ENCODE data around the gene ARHGEF26.

Gene ARHGEF26

GRCh38 chr3:154105218-154105975 is 15.8 kb upstream of the ARHGEF26 start:
- DNase-seq (ENCODE audit: insufficient read length, low spot score) = no peak
- FAIRE-seq = no peak
- TF ChIP-seq CTCF (IDR thresholded peaks at IDR 0.05; ENCODE audit: insufficient read depth, missing control alignments) = no peak

GRCh38 chr3:154111365-154111935 is 9.7 kb upstream of the ARHGEF26 start:
- no peak for FAIRE-seq
- DNase-seq (ENCODE audit: insufficient read length, low spot score) = no peak
- TF ChIP-seq CTCF (IDR thresholded peaks at IDR 0.05; ENCODE audit: insufficient read depth, missing control alignments) = no peak

GRCh38 chr3:154112146-154112852 is 8.9 kb upstream of the ARHGEF26 start:
- DNase-seq (ENCODE audit: insufficient read length, low spot score) (no peak), FAIRE-seq (no peak)
- no peak for TF ChIP-seq CTCF (IDR thresholded peaks at IDR 0.05; ENCODE audit: insufficient read depth, missing control alignments)

GRCh38 chr3:154113609-154114008 is 7.6 kb upstream of the ARHGEF26 start:
- FAIRE-seq = no peak
- no peak for TF ChIP-seq CTCF (IDR thresholded peaks at IDR 0.05; ENCODE audit: insufficient read depth, missing control alignments)
- DNase-seq (ENCODE audit: insufficient read length, low spot score) = no peak

GRCh38 chr3:154115332-154115731 is 5.9 kb upstream of the ARHGEF26 start:
- DNase-seq (ENCODE audit: insufficient read length, low spot score) (no peak), FAIRE-seq (no peak)
- no peak for TF ChIP-seq CTCF (IDR thresholded peaks at IDR 0.05; ENCODE audit: insufficient read depth, missing control alignments)

DNA sequence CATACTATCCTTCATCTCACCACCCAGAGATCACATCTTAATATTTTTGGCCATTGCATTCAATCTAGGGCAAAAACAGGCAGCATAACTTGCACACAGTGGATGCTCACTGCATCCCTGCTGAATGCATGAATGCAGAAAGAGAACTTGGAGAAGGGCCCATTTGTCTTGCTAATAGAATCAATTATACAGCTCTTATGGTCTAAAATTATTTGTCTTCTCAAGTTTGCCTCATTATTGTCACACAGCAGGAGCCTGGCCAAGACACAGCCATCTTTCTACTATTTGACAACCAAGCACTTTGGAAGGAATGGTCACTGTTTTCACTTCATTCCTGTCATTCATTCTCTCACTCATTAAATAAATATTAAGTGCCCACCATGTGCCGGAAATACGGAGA is 1.2 kb upstream of the ARHGEF26 start:
- FAIRE-seq (no peak), DNase-seq (ENCODE audit: insufficient read length, low spot score) (no peak)
- TF ChIP-seq CTCF (IDR thresholded peaks at IDR 0.05; ENCODE audit: insufficient read depth, missing control alignments) = no peak

Data from D721Med (cell line).